Measurements from ENCODE around the gene MAPK14. TPM values are rescaled to one million over a fixed set of nuclear protein-coding genes. Genes with fewer than 3 reads are reported as not detected.

Gene MAPK14
- total and polyA plus RNA-seq, 10 of the 15 experiments (the other 5 are each of a cell fraction or from before 2014, with no cell fraction given): 12.5 to 59.5 (median 43.0) TPM

DNA sequence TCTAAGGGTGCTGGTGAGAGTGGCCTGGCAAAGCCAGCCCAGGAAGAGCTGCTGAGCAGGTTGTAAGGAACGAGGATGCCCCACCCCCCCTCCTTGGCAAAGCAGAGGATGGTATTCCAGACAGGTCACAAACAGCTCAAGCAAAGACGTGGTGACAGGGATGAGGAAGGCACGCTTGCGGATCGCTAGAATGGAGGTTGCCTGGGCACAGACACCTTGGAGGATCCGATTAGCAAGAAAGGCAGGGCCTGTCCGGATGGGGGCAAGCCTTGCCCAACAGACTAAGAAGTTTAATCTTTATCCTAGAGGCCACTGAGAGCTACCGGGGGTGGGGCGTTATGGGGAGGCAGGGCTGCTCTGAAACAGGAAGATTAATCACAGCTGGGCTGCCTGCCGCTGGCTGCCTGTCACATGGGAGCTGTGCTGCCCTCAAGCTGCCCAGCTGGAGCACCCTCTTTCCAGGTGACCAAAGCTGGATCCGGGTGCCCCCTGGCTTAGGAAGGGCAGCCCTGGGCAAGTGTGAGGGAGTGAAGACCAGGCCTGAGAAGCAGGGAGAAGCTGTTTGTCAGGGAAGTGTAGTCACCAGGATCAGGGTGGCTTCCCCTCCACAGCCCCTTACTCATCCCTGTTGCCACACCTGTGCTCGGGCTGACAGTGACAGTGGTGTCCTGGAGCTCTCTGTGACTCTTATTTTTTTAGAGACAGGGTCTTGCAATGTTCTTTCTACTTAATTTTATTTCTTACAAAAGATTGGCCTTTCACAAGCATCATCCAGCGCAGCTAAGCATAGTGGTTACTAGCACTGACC, 93.6 kb downstream of the MAPK14 start (continued):
- TF ChIP-seq, protein P1, sequence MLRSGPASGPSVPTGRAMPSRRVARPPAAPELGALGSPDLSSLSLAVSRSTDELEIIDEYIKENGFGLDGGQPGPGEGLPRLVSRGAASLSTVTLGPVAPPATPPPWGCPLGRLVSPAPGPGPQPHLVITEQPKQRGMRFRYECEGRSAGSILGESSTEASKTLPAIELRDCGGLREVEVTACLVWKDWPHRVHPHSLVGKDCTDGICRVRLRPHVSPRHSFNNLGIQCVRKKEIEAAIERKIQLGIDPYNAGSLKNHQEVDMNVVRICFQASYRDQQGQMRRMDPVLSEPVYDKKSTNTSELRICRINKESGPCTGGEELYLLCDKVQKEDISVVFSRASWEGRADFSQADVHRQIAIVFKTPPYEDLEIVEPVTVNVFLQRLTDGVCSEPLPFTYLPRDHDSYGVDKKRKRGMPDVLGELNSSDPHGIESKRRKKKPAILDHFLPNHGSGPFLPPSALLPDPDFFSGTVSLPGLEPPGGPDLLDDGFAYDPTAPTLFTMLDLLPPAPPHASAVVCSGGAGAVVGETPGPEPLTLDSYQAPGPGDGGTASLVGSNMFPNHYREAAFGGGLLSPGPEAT (IDR thresholded peaks at IDR 0.05; ENCODE audit: low read depth): no peak
- TF ChIP-seq EED (IDR thresholded peaks at IDR 0.05; ENCODE audit: low read depth): peak; percentile 48; the same call in 1 of the 2 replicates
- 0 out of 2 replicates have a peak, but pooled peaks have one; percentile 47 for TF ChIP-seq POLR2A (IDR thresholded peaks at IDR 0.05; ENCODE audit: low read depth, low read length)
- TF ChIP-seq, protein P2, sequence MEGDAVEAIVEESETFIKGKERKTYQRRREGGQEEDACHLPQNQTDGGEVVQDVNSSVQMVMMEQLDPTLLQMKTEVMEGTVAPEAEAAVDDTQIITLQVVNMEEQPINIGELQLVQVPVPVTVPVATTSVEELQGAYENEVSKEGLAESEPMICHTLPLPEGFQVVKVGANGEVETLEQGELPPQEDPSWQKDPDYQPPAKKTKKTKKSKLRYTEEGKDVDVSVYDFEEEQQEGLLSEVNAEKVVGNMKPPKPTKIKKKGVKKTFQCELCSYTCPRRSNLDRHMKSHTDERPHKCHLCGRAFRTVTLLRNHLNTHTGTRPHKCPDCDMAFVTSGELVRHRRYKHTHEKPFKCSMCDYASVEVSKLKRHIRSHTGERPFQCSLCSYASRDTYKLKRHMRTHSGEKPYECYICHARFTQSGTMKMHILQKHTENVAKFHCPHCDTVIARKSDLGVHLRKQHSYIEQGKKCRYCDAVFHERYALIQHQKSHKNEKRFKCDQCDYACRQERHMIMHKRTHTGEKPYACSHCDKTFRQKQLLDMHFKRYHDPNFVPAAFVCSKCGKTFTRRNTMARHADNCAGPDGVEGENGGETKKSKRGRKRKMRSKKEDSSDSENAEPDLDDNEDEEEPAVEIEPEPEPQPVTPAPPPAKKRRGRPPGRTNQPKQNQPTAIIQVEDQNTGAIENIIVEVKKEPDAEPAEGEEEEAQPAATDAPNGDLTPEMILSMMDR (IDR thresholded peaks at IDR 0.05 in 2 of 3, conservative IDR thresholded peaks at IDR 0.05 in 1 of 3; ENCODE audit: control insufficient read depth in 2 of 3, extremely low read depth in 1 of 3, insufficient read depth in 1 of 3, low read depth in 3 of 3, low read length in 3 of 3): 0 out of 6 replicates have a peak, but pooled peaks of 1 of the 3 experiments have one; percentile 8
- TF ChIP-seq HDAC2 (IDR thresholded peaks at IDR 0.05): no peak
- TF ChIP-seq CHD1 (IDR thresholded peaks at IDR 0.05; ENCODE audit: low read depth, low read length): no peak
- no peak for TF ChIP-seq STAT3 (IDR thresholded peaks at IDR 0.05; ENCODE audit: low read depth, low read length)
- 0 out of 2 replicates have a peak, but pooled peaks have one; percentile 37 for TF ChIP-seq HDGF (IDR thresholded peaks at IDR 0.05)
- no peak for TF ChIP-seq SPI1 (IDR thresholded peaks at IDR 0.05; ENCODE audit: borderline replicate concordance, insufficient read depth, low read depth, low read length)
